GM12874 (cell line): ENCODE measurements around the gene SMARCA2.

Experiments
- CTCF ChIP-seq: IDR thresholded peaks from 2 replicates; pipeline ENCODE4 v1.5.1; 2011; ENCODE audit warnings: low read depth, mild to moderate bottlenecking, control low read depth, low read length, moderate library complexity; ENCODE audit not compliant: insufficient read depth

Gene SMARCA2

GRCh38 chr9:2150338-2150737, 135.2 kb downstream of the SMARCA2 start:
- TF ChIP-seq CTCF = no peak

GRCh38 chr9:2151171-2151570, 136.0 kb downstream of the SMARCA2 start:
- TF ChIP-seq CTCF = no peak

GRCh38 chr9:2152966-2153629, 138.0 kb downstream of the SMARCA2 start:
- TF ChIP-seq CTCF = no peak

DNA sequence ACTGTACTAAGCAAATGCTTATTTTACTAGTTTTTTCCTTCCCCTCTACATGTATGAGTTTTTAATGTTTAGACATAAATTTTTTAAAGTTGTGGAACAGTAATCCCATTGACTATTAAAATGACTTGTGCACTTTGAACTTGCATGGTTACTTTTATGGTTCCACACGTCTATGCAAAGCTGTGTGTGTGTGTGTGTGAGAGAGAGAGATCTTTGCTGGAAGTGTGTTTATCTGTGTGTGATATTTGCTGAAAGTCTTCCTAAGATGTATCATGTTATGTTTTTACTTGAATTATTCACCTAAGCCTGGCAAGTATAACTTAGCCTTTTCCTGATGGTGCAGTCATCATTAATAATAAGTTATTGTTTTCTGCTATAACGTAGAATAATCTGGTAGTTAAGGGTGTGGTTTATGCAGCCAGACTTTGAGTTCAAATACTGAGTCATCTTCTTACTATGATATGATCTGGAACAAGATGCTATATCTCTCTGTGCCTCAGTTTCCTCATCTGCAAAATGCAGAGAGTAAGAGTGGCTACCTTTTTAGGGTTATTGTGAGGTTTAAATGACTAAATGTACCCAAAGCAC, 138.6 kb downstream of the SMARCA2 start:
- TF ChIP-seq CTCF = no peak

GRCh38 chr9:2154731-2155130, 139.6 kb downstream of the SMARCA2 start:
- TF ChIP-seq CTCF = no peak

- no peak for TF ChIP-seq CTCF
These were observed 140.8 kb downstream of the SMARCA2 start for GRCh38 chr9:2155966-2156365.

- no peak for TF ChIP-seq CTCF
These were observed 142.3 kb downstream of the SMARCA2 start for GRCh38 chr9:2157277-2158110.
